Progenitor cell of endocrine pancreas (in vitro differentiated cells): ENCODE data around the gene CUX1. TPM values are rescaled to one million over a fixed set of nuclear protein-coding genes. Genes with fewer than 3 reads are reported as not detected.

Experiments
- DNase-seq: peaks from one replicate; pipeline ENCODE4 v3.0.0; 2021; ENCODE audit warnings: low spot score; ENCODE audit not compliant: unreplicated experiment
- H3K27ac Mint-ChIP-seq: 2 replicates; pipeline ENCODE4 v1.8.0; 2021; ENCODE audit warnings: mild to moderate bottlenecking, moderate library complexity, mixed read lengths
- H3K27me3 Mint-ChIP-seq: 2 replicates; pipeline ENCODE4 v1.8.0; 2021; ENCODE audit warnings: mixed read lengths
- H3K36me3 Mint-ChIP-seq: 2 replicates; pipeline ENCODE4 v1.8.0; 2022; ENCODE audit warnings: mixed read lengths; ENCODE audit not compliant: insufficient read depth
- H3K4me1 Mint-ChIP-seq: 2 replicates; pipeline ENCODE4 v1.8.0; 2021; ENCODE audit warnings: low read depth, mixed read lengths
- H3K4me3 Mint-ChIP-seq: 2 replicates; pipeline ENCODE4 v1.8.0; 2021; ENCODE audit warnings: low read depth, mild to moderate bottlenecking, moderate library complexity, mixed read lengths
- H3K9me3 Mint-ChIP-seq: 2 replicates; pipeline ENCODE4 v1.8.0; 2021; ENCODE audit warnings: low read depth, mixed read lengths
- CTCF ChIP-seq: fragments of 200-600 bp; sonication (generic); IDR thresholded peaks from one replicate; pipeline ENCODE4 v1.5.0; 2021; ENCODE audit warnings: antibody characterized with exemption, mild to moderate bottlenecking; ENCODE audit not compliant: unreplicated experiment
- total RNA-seq: library from RNA; stranded (reverse); gene quantifications from 2 replicates; pipeline ENCODE4 v1.2.1, GENCODE V29; 2021

The CUX1 gene
- total RNA-seq, 1 donor from 2014 or later, result 103 TPM

DNA sequence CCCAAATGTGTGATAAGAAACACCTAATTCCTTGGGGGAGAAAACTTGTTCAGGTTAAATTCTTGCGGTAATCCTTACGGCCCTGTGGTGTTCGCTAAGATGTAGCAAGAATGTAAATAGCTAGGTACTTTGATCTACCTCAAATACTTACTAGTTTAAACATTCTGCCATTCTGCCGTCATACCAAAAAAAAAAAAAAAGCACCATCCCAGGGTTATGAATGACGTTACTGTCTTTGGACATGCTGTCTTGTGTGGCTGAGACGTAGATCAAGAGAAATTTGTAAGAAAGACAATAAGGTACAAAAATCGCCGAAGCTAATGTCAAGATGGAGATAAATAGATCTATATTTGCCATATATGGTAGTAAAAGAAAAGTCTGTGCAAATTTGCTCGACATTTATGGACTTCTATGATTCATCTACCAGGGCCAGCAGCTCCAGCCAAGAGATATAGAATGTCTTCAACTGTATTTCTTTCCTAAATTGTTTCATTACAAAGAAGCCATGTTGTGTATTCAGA is 195.6 kb downstream of the CUX1 start:
- peaks cover 6% of the 10 kb centered on the region for H3K36me3 Mint-ChIP-seq
- TF ChIP-seq CTCF, result no peak
- no peaks in the 10 kb centered on the region for H3K27me3 Mint-ChIP-seq
- no peak for DNase-seq
- no peaks in the 10 kb centered on the region for H3K9me3 Mint-ChIP-seq
- peak overlapping the region; percentile 77 for H3K27ac Mint-ChIP-seq
- peaks cover 5% of the 10 kb centered on the region for H3K4me1 Mint-ChIP-seq
- no peak overlapping the region for H3K4me3 Mint-ChIP-seq

DNA sequence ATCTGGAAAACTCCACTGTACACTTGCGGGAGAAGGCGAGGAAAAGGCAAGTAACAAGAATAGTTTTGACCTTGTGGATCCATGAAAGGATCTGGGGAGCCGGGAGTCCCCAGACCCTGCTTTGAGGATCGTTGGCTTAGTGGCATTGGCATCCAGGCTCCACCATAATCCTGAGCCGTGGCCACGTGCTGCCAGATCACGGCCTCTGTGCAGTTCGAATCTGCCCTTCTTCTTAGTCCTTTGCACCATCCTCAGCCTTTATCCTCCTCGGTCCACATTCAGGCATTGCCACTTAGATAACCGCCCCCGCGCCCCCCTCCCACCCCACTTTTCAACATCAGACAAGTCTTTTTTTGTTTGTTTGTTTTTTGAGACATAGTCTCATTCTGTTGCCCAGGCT is 201.4 kb downstream of the CUX1 start:
- H3K27ac Mint-ChIP-seq, result no peak overlapping the region
- H3K36me3 Mint-ChIP-seq, result peaks cover 10% of the 10 kb centered on the region
- no peaks in the 10 kb centered on the region for H3K9me3 Mint-ChIP-seq
- DNase-seq, result no peak
- no peak for TF ChIP-seq CTCF
- no peaks in the 10 kb centered on the region for H3K27me3 Mint-ChIP-seq
- peaks cover 2% of the 10 kb centered on the region for H3K4me1 Mint-ChIP-seq
- no peak overlapping the region for H3K4me3 Mint-ChIP-seq

- Mint-ChIP-seq H3K27me3 (no peaks in the 10 kb centered on the region), H3K27ac (no peak overlapping the region), H3K4me1 (peaks cover 2% of the 10 kb centered on the region), H3K9me3 (no peaks in the 10 kb centered on the region), H3K36me3 (peaks cover 11% of the 10 kb centered on the region), H3K4me3 (no peak overlapping the region)
- no peak for DNase-seq
- TF ChIP-seq CTCF, result no peak
Observed at GRCh38 chr7:102019461-102019860, 202.0 kb downstream of the CUX1 start.

GRCh38 chr7:102021841-102022618 is 204.6 kb downstream of the CUX1 start:
- no peaks in the 10 kb centered on the region for H3K9me3 Mint-ChIP-seq
- H3K4me3 Mint-ChIP-seq, result no peak overlapping the region
- DNase-seq, result no peak
- H3K36me3 Mint-ChIP-seq, result peaks cover 6% of the 10 kb centered on the region
- no peaks in the 10 kb centered on the region for H3K27me3 Mint-ChIP-seq
- peak overlapping the region; percentile 59 for H3K27ac Mint-ChIP-seq
- no peak for TF ChIP-seq CTCF
- peaks cover 6% of the 10 kb centered on the region for H3K4me1 Mint-ChIP-seq

DNA sequence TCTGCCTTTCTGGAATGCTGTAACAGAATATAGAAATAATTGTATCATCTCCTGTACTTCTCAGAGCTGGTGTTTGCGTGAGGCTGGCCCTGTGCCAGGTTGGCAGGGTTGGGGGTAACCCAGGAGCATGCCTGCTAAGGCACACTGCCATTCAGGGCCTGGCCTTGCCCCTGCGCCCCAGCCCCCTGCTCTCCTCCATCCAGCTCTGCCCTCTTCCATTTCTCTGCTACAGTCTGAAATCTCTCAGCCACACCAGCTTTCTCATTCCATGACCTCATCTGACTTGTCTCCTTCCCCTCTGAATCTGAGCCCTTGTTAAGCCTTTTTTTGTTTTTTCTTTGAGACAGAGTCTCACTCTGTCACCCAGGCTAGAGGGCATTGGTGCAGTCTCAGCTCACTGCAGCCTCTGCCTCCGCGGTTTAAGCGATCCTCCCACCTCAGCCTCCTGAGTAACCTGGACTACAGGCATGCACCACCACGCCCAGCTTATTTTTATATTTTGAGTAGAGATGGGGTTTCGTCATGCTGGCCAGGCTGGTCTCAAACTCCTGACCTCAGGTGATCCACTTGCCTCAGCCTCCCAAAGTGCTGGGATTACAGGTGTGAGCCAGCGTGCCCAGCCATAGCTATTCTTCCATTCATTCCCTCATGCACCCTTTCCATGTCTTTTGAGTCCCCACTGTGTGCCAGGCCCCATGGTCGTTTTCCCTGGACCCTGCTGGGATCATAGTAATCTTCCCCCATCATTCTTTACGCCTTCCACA is 206.8 kb downstream of the CUX1 start:
- no peak for TF ChIP-seq CTCF
- H3K4me1 Mint-ChIP-seq, result peaks cover 6% of the 10 kb centered on the region
- peaks cover 6% of the 10 kb centered on the region for H3K36me3 Mint-ChIP-seq
- no peaks in the 10 kb centered on the region for H3K27me3 Mint-ChIP-seq
- no peak for DNase-seq
- peak overlapping the region; percentile 53 for H3K27ac Mint-ChIP-seq
- H3K4me3 Mint-ChIP-seq, result no peak overlapping the region
- H3K9me3 Mint-ChIP-seq, result no peaks in the 10 kb centered on the region
